HepG2 (cell line): ENCODE data around the gene CKAP5. TPM values are rescaled to one million over a fixed set of nuclear protein-coding genes. Genes with fewer than 3 reads are reported as not detected.

ENCODE experiments used
- CENPX ChIP-seq: sonication (generic); formaldehyde crosslinking; IDR thresholded peaks from 2 replicates; pipeline ENCODE4 v1.9.0; 2021; ENCODE audit warnings: mild to moderate bottlenecking, missing genetic modification reagents, moderate library complexity
- PRMT3 ChIP-seq: sonication (generic); formaldehyde crosslinking; IDR thresholded peaks from 2 replicates; pipeline ENCODE4 v1.8.1; 2022; ENCODE audit warnings: low read depth, mild to moderate bottlenecking, moderate library complexity, missing genetic modification reagents, borderline replicate concordance
- TOPORS ChIP-seq: sonication (generic); formaldehyde crosslinking; IDR thresholded peaks from 2 replicates; pipeline ENCODE4 v1.8.0; 2023; ENCODE audit warnings: mild to moderate bottlenecking, missing genetic modification reagents
- ZKSCAN1 ChIP-seq: fragments of 150-350 bp; IDR thresholded peaks from 2 replicates; pipeline ENCODE4 v1.6.1; 2014; ENCODE audit warnings: low read length
- ZNF317 ChIP-seq: sonication (generic); formaldehyde crosslinking; IDR thresholded peaks from 2 replicates; pipeline ENCODE4 v1.5.0; 2020; ENCODE audit warnings: mild to moderate bottlenecking, missing genetic modification reagents
- ZNF318 ChIP-seq: sonication (generic); formaldehyde crosslinking; IDR thresholded peaks from 2 replicates; pipeline ENCODE4 v1.4.0; 2020; ENCODE audit warnings: mild to moderate bottlenecking, missing genetic modification reagents
- ZNF691 ChIP-seq: sonication (generic); formaldehyde crosslinking; IDR thresholded peaks from 2 replicates; pipeline ENCODE4 v1.4.0; 2020; ENCODE audit warnings: missing genetic modification reagents, low read depth, mild to moderate bottlenecking, borderline replicate concordance
- ZNF703 ChIP-seq: sonication (generic); formaldehyde crosslinking; IDR thresholded peaks from 2 replicates; pipeline ENCODE4 v1.5.1; 2020; ENCODE audit warnings: missing genetic modification reagents, mild to moderate bottlenecking, moderate library complexity, borderline replicate concordance
- ZNF850 ChIP-seq: sonication (generic); formaldehyde crosslinking; conservative IDR thresholded peaks from 2 replicates; pipeline ENCODE4 v1.9.0; 2021; ENCODE audit warnings: mild to moderate bottlenecking, missing genetic modification reagents
- polyA plus RNA-seq, 8 experiments: library from polyadenylated mRNA; depleted of rRNA in 3 of 8; stranded (reverse) in 7 of 8; unstranded in 1 of 8; fragments of >200 nt; fragmentation: Illumina TruSeq in 4 of 8; extraction: Trizol in 4 of 8; gene quantifications; 2 replicates each; pipeline versions ENCODE4 v1.2.1 to v1.2.3, GENCODE V29; 2011 to 2016; ENCODE audit warnings: low read depth in 4 of 8, missing spikeins in 1 of 8, mixed read lengths in 1 of 8; ENCODE audit not compliant: insufficient read depth in 1 of 8
- total RNA-seq, 5 experiments: library from RNA; depleted of rRNA; stranded (reverse); fragments of >200 nt; fragmentation: Illumina TruSeq; extraction: Trizol; gene quantifications; 2 replicates each; pipeline ENCODE4 v1.2.3, GENCODE V29; 2016; ENCODE audit warnings: low read depth in 1 of 5

The CKAP5 gene
- total and polyA plus RNA-seq, 2 of the 13 experiments (the other 11 are each of a cell fraction or from before 2014, with no cell fraction given): 79.2 to 103 TPM

- no peak for TF ChIP-seq ZNF318 (CRISPR knock-in tag)
- TF ChIP-seq TOPORS (CRISPR knock-in tag): no peak
- TF ChIP-seq CENPX (CRISPR knock-in tag): no peak
- TF ChIP-seq PRMT3 (CRISPR knock-in tag): no peak
- no peak for TF ChIP-seq ZNF703
- no peak for TF ChIP-seq ZNF317 (CRISPR knock-in tag)
- TF ChIP-seq ZKSCAN1: no peak
- no peak for TF ChIP-seq ZNF850 (CRISPR knock-in tag)
- no peak for TF ChIP-seq ZNF691 (CRISPR knock-in tag)
These were observed 86.9 kb downstream of the CKAP5 start (continued) for GRCh38 chr11:46759196-46759595.
